Measurements from ENCODE around the gene NLK.

NLK gene

DNA sequence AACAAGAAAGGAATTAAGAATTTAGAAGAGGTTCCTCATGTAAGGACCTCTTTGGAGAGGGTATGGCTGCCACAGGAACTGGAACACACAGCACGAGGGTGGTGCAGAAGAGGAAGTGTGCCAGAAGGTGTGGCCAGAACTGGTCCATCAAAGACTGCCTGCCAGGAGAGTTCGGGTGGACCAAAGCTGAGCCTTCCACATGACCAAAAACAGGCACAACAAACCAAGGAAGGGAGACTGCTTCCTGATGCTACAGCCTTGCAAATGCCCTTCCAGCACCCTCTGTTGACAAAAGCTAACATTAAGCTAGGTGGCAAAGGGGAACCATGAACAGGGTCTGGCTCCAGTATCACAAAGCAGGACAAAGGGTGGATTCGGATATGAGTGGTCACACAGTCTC is 150.8 kb downstream of the NLK start:
- DNase-seq (ENCODE audit: low spot score), result no peak
- in situ Hi-C loops (cut with MboI; ENCODE audit: low sequenced_read_pairs, unreplicated experiment), result no loop called here
- TF ChIP-seq, protein P1, sequence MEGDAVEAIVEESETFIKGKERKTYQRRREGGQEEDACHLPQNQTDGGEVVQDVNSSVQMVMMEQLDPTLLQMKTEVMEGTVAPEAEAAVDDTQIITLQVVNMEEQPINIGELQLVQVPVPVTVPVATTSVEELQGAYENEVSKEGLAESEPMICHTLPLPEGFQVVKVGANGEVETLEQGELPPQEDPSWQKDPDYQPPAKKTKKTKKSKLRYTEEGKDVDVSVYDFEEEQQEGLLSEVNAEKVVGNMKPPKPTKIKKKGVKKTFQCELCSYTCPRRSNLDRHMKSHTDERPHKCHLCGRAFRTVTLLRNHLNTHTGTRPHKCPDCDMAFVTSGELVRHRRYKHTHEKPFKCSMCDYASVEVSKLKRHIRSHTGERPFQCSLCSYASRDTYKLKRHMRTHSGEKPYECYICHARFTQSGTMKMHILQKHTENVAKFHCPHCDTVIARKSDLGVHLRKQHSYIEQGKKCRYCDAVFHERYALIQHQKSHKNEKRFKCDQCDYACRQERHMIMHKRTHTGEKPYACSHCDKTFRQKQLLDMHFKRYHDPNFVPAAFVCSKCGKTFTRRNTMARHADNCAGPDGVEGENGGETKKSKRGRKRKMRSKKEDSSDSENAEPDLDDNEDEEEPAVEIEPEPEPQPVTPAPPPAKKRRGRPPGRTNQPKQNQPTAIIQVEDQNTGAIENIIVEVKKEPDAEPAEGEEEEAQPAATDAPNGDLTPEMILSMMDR (IDR thresholded peaks at IDR 0.05; ENCODE audit: borderline replicate concordance, control extremely low read depth, extremely low read depth, insufficient read depth, missing control alignments), result no peak

DNA sequence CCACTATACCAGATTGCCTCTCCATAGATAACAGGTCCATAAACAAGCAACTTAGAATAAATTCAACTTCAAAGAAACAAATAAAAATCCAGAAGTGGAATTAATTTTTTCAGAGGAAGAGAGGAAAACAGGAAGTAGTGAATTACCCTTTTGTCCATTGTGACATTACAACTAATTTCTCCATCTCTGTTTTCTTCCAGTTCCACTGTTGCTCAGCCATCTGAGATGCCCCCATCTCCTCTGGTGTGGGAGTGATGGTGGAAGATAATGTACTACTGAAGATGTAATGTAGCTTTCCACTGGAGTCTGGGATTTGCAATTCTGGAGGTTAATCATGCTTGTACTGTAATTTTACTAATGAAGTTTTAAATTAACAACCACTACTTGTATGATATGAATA is 151.9 kb downstream of the NLK start:
- TF ChIP-seq, protein P1 (IDR thresholded peaks at IDR 0.05; ENCODE audit: borderline replicate concordance, control extremely low read depth, extremely low read depth, insufficient read depth, missing control alignments), result no peak
- no peak for DNase-seq (ENCODE audit: low spot score)
- in situ Hi-C loops (cut with MboI; ENCODE audit: low sequenced_read_pairs, unreplicated experiment), result no loop called here

DNA sequence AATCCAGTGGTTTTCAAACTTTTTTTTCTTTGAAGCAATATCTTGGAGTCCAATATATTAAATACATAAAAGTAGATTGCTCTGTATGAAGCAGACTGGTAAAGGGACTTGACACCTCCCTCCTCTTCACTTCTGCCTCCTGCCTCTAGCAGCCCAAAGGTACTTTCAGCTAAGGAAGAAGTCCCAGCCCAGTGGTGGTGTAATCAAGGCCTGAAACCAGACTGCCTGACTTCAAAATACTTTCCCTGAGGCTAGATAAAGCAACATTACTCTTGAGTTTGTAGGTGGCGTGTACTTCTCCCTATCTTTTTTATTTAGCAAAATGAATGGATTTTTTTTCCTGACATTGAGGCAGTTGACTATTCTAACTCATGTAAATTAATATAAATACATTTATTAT is 154.2 kb downstream of the NLK start:
- TF ChIP-seq, protein P1 (IDR thresholded peaks at IDR 0.05; ENCODE audit: borderline replicate concordance, control extremely low read depth, extremely low read depth, insufficient read depth, missing control alignments), result no peak
- no peak for DNase-seq (ENCODE audit: low spot score)
- in situ Hi-C loops (cut with MboI; ENCODE audit: low sequenced_read_pairs, unreplicated experiment), result no loop called here

DNA sequence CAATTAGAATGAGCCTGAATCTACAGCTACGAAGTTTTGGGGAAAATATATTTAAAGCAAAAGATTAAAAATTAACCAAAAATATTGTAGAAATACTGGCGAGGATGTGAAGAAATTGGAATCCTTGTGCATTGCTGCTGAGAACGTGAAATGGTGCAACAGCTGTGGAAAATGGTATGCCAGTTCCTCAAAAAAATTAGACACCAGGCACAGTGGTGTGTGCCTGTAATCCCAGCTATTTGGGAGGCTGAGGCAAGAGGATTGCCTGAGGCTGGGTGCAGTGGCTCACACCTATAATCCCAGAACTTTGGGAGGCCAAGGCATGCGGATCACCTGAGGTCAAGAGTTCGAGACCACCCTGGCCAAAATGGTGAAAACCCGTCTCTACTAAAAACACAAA is 156.6 kb downstream of the NLK start:
- in situ Hi-C loops (cut with MboI; ENCODE audit: low sequenced_read_pairs, unreplicated experiment), result no loop called here
- DNase-seq (ENCODE audit: low spot score), result no peak
- TF ChIP-seq, protein P1 (IDR thresholded peaks at IDR 0.05; ENCODE audit: borderline replicate concordance, control extremely low read depth, extremely low read depth, insufficient read depth, missing control alignments), result no peak

DNA sequence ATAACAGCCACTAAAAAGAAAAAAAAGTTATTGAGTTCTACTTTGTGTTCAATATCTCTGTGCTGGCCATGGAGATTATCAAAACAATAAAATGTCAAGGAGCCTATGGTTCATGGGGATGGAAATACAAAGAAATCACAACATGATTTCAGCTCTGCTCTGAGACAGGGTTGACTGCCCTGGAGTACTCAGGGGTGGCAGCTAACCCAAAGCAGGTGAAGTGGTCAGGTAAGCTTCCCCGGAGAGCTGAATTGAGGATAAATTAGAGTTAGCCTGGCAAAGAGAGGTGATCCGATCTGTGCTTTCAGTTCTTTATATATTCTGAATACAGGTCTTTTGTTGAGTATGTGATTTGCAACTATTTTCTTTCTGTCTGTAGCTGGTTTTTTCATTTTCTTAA is 157.3 kb downstream of the NLK start:
- in situ Hi-C loops (cut with MboI; ENCODE audit: low sequenced_read_pairs, unreplicated experiment), result no loop called here
- no peak for DNase-seq (ENCODE audit: low spot score)
- TF ChIP-seq, protein P1 (IDR thresholded peaks at IDR 0.05; ENCODE audit: borderline replicate concordance, control extremely low read depth, extremely low read depth, insufficient read depth, missing control alignments), result no peak

DNA sequence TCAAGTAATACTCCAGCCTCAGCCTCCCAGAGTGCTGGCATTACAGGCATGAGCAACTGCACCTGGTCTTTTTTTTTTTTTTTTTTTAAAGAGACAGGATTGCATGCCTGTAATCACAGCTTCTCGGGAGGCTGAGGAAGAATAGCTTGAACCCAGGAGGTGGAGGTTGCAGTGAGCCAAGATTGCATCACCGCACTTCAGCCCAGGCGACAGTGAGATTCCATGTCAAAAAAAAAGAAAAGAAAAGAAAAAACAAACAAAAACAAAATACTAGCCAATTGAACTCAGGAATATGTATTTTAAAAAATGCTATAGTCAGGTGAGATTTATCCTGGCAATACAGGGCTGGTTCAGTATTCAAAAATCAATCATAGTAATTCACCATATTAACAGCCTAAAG is 158.8 kb downstream of the NLK start:
- DNase-seq (ENCODE audit: low spot score), result no peak
- TF ChIP-seq, protein P1 (IDR thresholded peaks at IDR 0.05; ENCODE audit: borderline replicate concordance, control extremely low read depth, extremely low read depth, insufficient read depth, missing control alignments), result no peak
- in situ Hi-C loops (cut with MboI; ENCODE audit: low sequenced_read_pairs, unreplicated experiment), result no loop called here

DNA sequence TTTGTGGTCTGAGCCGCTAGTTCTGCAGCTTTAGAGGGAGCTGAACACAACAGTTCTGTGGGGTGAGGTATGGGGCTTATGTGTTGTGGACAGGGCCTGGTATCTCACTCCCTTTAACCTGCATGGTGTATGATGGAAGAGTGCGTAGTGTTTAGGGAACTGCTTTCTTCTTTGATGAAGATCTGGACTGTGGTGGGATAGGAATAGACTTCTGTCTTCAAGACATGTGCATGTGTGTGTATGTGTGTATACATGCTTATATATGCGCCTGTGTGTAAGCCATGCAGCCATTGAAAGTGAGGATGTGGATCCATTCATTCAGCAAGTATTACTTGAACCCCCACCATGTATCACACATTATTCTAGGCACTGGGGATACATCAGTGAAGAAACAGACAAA is 161.8 kb downstream of the NLK start:
- in situ Hi-C loops (cut with MboI; ENCODE audit: low sequenced_read_pairs, unreplicated experiment), result no loop called here
- TF ChIP-seq, protein P1 (IDR thresholded peaks at IDR 0.05; ENCODE audit: borderline replicate concordance, control extremely low read depth, extremely low read depth, insufficient read depth, missing control alignments), result no peak
- DNase-seq (ENCODE audit: low spot score), result no peak
